Mesenchymal stem cell (in vitro differentiated cells and primary cell): ENCODE measurements around the gene OR2L2.
"Not testable (repeated sequence)": the region's sequence is repeated elsewhere in the genome, so short reads cannot be mapped to it uniquely, and the experiment has no call there.

Experiments
- DNase-seq: peaks from one replicate; pipeline ENCODE4 v3.0.0-alpha.2; 2013
- H2AFZ ChIP-seq: one replicate; pipeline ENCODE4 v1.6.1; 2013; ENCODE audit warnings: low read depth, mild to moderate bottlenecking, control low read depth, inconsistent platforms, low read length, moderate library complexity
- H2AK5ac ChIP-seq: 2 replicates; pipeline ENCODE4 v1.6.1; 2013; ENCODE audit warnings: low read length, moderate library complexity, mild to moderate bottlenecking, inconsistent platforms; ENCODE audit not compliant: severe bottlenecking
- H2BK120ac ChIP-seq: one replicate; pipeline ENCODE4 v1.6.1; 2013; ENCODE audit warnings: low read depth, mild to moderate bottlenecking, inconsistent platforms, low read length, moderate library complexity
- H2BK12ac ChIP-seq, 2 experiments: one replicate each; pipeline ENCODE4 v1.6.1; 2013; ENCODE audit warnings: inconsistent platforms in 2 of 2, low read length in 2 of 2, mild to moderate bottlenecking in 2 of 2, moderate library complexity in 2 of 2, control low read depth in 1 of 2
- H2BK15ac ChIP-seq: one replicate; pipeline ENCODE4 v1.6.1; 2013; ENCODE audit warnings: mild to moderate bottlenecking, low read depth, inconsistent platforms; ENCODE audit not compliant: poor library complexity, severe bottlenecking
- H2BK5ac ChIP-seq: 2 replicates; pipeline ENCODE4 v1.6.1; 2013; ENCODE audit warnings: low read depth, mild to moderate bottlenecking, low read length, control low read depth, inconsistent platforms; ENCODE audit not compliant: poor library complexity, severe bottlenecking
- H3K14ac ChIP-seq, 2 experiments: one replicate each; pipeline ENCODE4 v1.6.1; 2013; ENCODE audit warnings: inconsistent platforms in 2 of 2, low read length in 2 of 2, control low read depth in 1 of 2, mild to moderate bottlenecking in 1 of 2, moderate library complexity in 1 of 2
- H3K18ac ChIP-seq, 2 experiments: one replicate each; pipeline ENCODE4 v1.6.1; 2013; ENCODE audit warnings: inconsistent platforms in 2 of 2, low read length in 2 of 2, control low read depth in 1 of 2, low read depth in 1 of 2, mild to moderate bottlenecking in 1 of 2
- H3K23ac ChIP-seq, 2 experiments: one replicate each; pipeline ENCODE4 v1.6.1; 2013; ENCODE audit warnings: inconsistent platforms in 2 of 2, low read length in 2 of 2, mild to moderate bottlenecking in 2 of 2, moderate library complexity in 2 of 2, control low read depth in 1 of 2
- H3K27ac ChIP-seq: 2 replicates; pipeline ENCODE4 v1.5.1; 2013; ENCODE audit warnings: mild to moderate bottlenecking, moderate library complexity, low read length, control low read depth, inconsistent platforms; ENCODE audit not compliant: poor library complexity, severe bottlenecking
- H3K27me3 ChIP-seq, 2 experiments: 2 replicates each; pipeline versions ENCODE4 v1.6.1 to v1.7.0; 2013; ENCODE audit warnings: low read length in 2 of 2, mild to moderate bottlenecking in 2 of 2, moderate library complexity in 2 of 2, control low read depth in 1 of 2, inconsistent platforms in 1 of 2; ENCODE audit not compliant: control insufficient read depth in 1 of 2, insufficient read depth in 1 of 2
- H3K36me3 ChIP-seq, 2 experiments: 2 replicates each; pipeline versions ENCODE4 v1.6.1 to v1.7.0; 2013; ENCODE audit warnings: low read length in 2 of 2, control low read depth in 1 of 2, inconsistent platforms in 1 of 2, low read depth in 1 of 2, mild to moderate bottlenecking in 1 of 2; ENCODE audit not compliant: insufficient read depth in 2 of 2, control insufficient read depth in 1 of 2
- H3K4ac ChIP-seq, 2 experiments: one replicate each; pipeline ENCODE4 v1.6.1; 2013; ENCODE audit warnings: inconsistent platforms in 2 of 2, low read length in 2 of 2, mild to moderate bottlenecking in 2 of 2, moderate library complexity in 2 of 2, control low read depth in 1 of 2, low read depth in 1 of 2
- H3K4me1 ChIP-seq: 2 replicates; pipeline ENCODE4 v1.6.1; 2013; ENCODE audit warnings: low read depth, low read length, control low read depth; ENCODE audit not compliant: control insufficient read depth, insufficient read depth
- H3K4me2 ChIP-seq: 2 replicates; pipeline ENCODE4 v1.6.1; 2013; ENCODE audit warnings: low read length, mild to moderate bottlenecking, inconsistent platforms; ENCODE audit not compliant: poor library complexity, severe bottlenecking
- H3K4me3 ChIP-seq, 2 experiments: 2 replicates each; pipeline versions ENCODE4 v1.5.1 to v1.7.0; 2013; ENCODE audit warnings: low read length in 2 of 2, mild to moderate bottlenecking in 2 of 2, control low read depth in 1 of 2, low read depth in 1 of 2; ENCODE audit not compliant: insufficient read depth in 1 of 2
- H3K79me1 ChIP-seq: replicated peaks from 2 replicates; pipeline ENCODE4 v1.6.1; 2013; ENCODE audit warnings: mild to moderate bottlenecking, control low read depth, low read length, inconsistent platforms; ENCODE audit not compliant: poor library complexity, severe bottlenecking
- H3K9ac ChIP-seq: 2 replicates; pipeline ENCODE4 v1.7.0; 2013; ENCODE audit warnings: mild to moderate bottlenecking, low read length, moderate library complexity
- H3K9me3 ChIP-seq: 2 replicates; pipeline ENCODE4 v1.7.0; 2013; ENCODE audit warnings: mild to moderate bottlenecking, low read length; ENCODE audit not compliant: control insufficient read depth
- H4K8ac ChIP-seq: one replicate; pipeline ENCODE4 v1.6.1; 2013; ENCODE audit warnings: inconsistent platforms, mild to moderate bottlenecking, low read length, moderate library complexity
- H4K91ac ChIP-seq: one replicate; pipeline ENCODE4 v1.6.1; 2013; ENCODE audit warnings: mild to moderate bottlenecking, low read length, inconsistent platforms
- WGBS: methylation state at CpG from one replicate; pipeline ENCODE4 v1.1.7; 2013; ENCODE audit warnings: mixed read lengths; 5-methylcytosine and 5-hydroxymethylcytosine counted together

OR2L2 gene

GRCh38 chr1:248055261-248055660 lies 25.4 kb downstream of the OR2L2 start:
- no peak overlapping the region for H3K18ac ChIP-seq
- no peak overlapping the region for H2BK12ac ChIP-seq
- no peaks in the 10 kb centered on the region for H3K4me1 ChIP-seq
- H2BK120ac ChIP-seq = no peak overlapping the region
- H4K91ac ChIP-seq = no peak overlapping the region
- no peak overlapping the region for H4K8ac ChIP-seq
- peaks cover 38% of the 10 kb centered on the region for H3K9me3 ChIP-seq
- H2AK5ac ChIP-seq = no peak overlapping the region
- H3K79me1 ChIP-seq = no peaks in the 10 kb centered on the region
- H2BK5ac ChIP-seq = no peak overlapping the region
- no peak overlapping the region for H3K23ac ChIP-seq
- no peak overlapping the region for H3K4me3 ChIP-seq
- no peak for DNase-seq
- no peak overlapping the region for H3K4me2 ChIP-seq
- no peaks in the 10 kb centered on the region for H3K27me3 ChIP-seq
- no peaks in the 10 kb centered on the region for H3K36me3 ChIP-seq
- no peak overlapping the region for H2BK15ac ChIP-seq
- H3K14ac ChIP-seq = no peak overlapping the region
- no peak overlapping the region for H3K27ac ChIP-seq
- H3K9ac ChIP-seq = no peak overlapping the region
- no peak overlapping the region for H2AFZ ChIP-seq
- H3K4ac ChIP-seq = no peak overlapping the region
- WGBS = 55% methylated on average over 2 of the region's 2 CpGs

DNA sequence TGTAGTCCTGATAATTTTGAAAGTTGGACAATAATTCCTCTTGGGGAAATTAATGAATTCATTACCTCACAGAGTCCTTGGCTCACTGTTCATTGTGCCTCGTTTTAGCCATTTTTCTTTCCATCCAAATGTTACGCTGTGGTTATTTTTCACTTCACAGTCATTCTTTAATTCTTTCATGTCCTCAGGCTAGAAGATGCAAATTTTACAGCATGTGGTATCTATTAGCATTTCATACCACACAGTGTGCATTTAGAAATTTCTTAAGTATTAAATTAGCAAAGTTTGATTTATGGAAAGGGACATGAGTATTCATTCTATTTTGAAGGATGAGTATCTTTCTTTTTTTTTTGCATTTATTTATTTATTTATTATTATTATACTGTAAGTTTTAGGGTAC lies 35.2 kb downstream of the OR2L2 start:
- no peak overlapping the region for H4K8ac ChIP-seq
- no peak overlapping the region for H2AFZ ChIP-seq
- H3K23ac ChIP-seq = no peak overlapping the region
- H2BK15ac ChIP-seq = no peak overlapping the region
- 74% methylated on average over 2 of the region's 2 CpGs for WGBS
- no peaks in the 10 kb centered on the region for H3K36me3 ChIP-seq
- no peak overlapping the region for H3K14ac ChIP-seq
- peaks cover 2% of the 10 kb centered on the region for H3K4me1 ChIP-seq
- H3K27me3 ChIP-seq = no peaks in the 10 kb centered on the region
- no peak overlapping the region for H3K4ac ChIP-seq
- peaks cover 22% of the 10 kb centered on the region for H3K9me3 ChIP-seq
- no peak overlapping the region for H4K91ac ChIP-seq
- no peak overlapping the region for H2BK12ac ChIP-seq
- no peak overlapping the region for H3K27ac ChIP-seq
- no peak overlapping the region for H3K4me2 ChIP-seq
- H2AK5ac ChIP-seq = no peak overlapping the region
- no peak overlapping the region for H3K18ac ChIP-seq
- H2BK5ac ChIP-seq = no peak overlapping the region
- DNase-seq = no peak
- H3K4me3 ChIP-seq = no peak overlapping the region
- no peak overlapping the region for H3K9ac ChIP-seq
- H2BK120ac ChIP-seq = no peak overlapping the region
- H3K79me1 ChIP-seq = no peaks in the 10 kb centered on the region

- H3K14ac ChIP-seq = no peak overlapping the region
- peaks cover 22% of the 10 kb centered on the region for H3K9me3 ChIP-seq
- H3K4me3 ChIP-seq = no peak overlapping the region
- H2BK12ac ChIP-seq = no peak overlapping the region
- no peak overlapping the region for H3K4me2 ChIP-seq
- no peak overlapping the region for H2AFZ ChIP-seq
- peaks cover 2% of the 10 kb centered on the region for H3K4me1 ChIP-seq
- H3K36me3 ChIP-seq = no peaks in the 10 kb centered on the region
- no peak overlapping the region for H4K8ac ChIP-seq
- no peak overlapping the region for H3K9ac ChIP-seq
- no peak overlapping the region for H3K23ac ChIP-seq
- H4K91ac ChIP-seq = no peak overlapping the region
- no peak overlapping the region for H2BK5ac ChIP-seq
- 96% methylated on average over 2 of the region's 3 CpGs for WGBS
- no peak overlapping the region for H3K27ac ChIP-seq
- DNase-seq = no peak
- no peaks in the 10 kb centered on the region for H3K27me3 ChIP-seq
- H2BK15ac ChIP-seq = no peak overlapping the region
- no peak overlapping the region for H3K4ac ChIP-seq
- H3K79me1 ChIP-seq = no peaks in the 10 kb centered on the region
- no peak overlapping the region for H3K18ac ChIP-seq
- H2AK5ac ChIP-seq = no peak overlapping the region
- no peak overlapping the region for H2BK120ac ChIP-seq
Observed at GRCh38 chr1:248065604-248066003, 35.7 kb downstream of the OR2L2 start.

DNA sequence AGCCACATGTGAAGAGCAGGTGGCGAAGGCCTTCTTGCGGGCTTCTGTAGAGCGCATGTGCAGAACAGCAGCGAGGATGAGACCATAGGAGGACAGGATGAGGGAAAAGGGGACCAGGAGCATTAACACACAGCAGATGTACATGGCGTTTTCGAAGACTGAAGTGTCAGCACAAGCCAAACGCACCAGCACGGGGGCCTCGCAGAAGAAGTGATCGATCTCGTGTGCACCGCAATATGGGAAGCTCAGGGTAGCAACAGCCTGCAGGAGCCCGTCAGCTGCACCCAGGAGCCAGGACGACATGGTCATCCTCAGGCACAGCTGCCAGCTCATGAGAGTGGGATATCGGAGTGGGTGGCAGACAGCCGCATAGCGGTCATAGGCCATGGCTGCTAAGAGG lies 54.0 kb downstream of the OR2L2 start:
- H3K79me1 ChIP-seq, H2BK120ac ChIP-seq, H3K27ac ChIP-seq, H2BK12ac ChIP-seq, H2BK15ac ChIP-seq, H3K36me3 ChIP-seq, H2AK5ac ChIP-seq, DNase-seq, H3K18ac ChIP-seq, H4K91ac ChIP-seq, H3K4me1 ChIP-seq, H3K4me3 ChIP-seq, H3K23ac ChIP-seq, H2BK5ac ChIP-seq, H3K4me2 ChIP-seq, H4K8ac ChIP-seq, H2AFZ ChIP-seq, H3K27me3 ChIP-seq, H3K14ac ChIP-seq, H3K9ac ChIP-seq, H3K4ac ChIP-seq: not testable (repeated sequence)
- 83% methylated on average over 5 of the region's 17 CpGs for WGBS
- H3K9me3 ChIP-seq = peaks cover 17% of the 10 kb centered on the region
